ENCODE data around the gene DCUN1D1.

DCUN1D1 gene

GRCh38 chr3:182925944-182926337, 54.4 kb downstream of the DCUN1D1 start:
- DNase-seq = no peak

DNA sequence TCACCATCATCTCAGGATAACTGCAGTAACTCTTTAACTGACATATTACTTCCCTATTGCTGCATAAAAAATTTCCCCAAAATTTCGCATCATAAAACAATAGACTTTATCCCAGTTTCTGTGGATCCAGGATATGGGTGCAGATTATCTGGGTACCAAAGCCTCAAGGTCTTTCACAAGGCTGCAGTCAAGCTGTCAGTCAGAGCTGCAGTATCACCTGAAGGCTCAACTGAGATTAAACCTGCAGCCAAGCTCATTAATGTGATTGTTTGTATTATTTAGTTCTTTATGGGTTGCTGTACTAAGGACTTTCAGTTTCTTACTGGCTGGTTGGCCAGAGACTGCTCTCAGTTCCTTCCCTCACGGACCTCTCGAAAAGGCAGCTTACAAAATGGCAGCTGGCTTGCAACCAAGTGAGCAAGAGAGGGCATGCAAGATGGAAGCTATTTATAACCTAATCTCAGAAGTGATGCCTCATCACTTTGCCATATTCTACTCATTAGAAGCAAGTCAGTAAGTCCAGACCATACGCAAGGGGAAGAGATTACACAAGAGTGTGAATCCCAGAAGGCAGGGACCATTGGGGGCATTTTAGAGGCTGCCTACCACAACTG, 54.9 kb downstream of the DCUN1D1 start:
- no peak for DNase-seq

- no peak for DNase-seq
These were observed 58.5 kb downstream of the DCUN1D1 start for GRCh38 chr3:182921665-182922355.

- DNase-seq = no peak
These were observed 59.7 kb downstream of the DCUN1D1 start for GRCh38 chr3:182920515-182921084.

DNA sequence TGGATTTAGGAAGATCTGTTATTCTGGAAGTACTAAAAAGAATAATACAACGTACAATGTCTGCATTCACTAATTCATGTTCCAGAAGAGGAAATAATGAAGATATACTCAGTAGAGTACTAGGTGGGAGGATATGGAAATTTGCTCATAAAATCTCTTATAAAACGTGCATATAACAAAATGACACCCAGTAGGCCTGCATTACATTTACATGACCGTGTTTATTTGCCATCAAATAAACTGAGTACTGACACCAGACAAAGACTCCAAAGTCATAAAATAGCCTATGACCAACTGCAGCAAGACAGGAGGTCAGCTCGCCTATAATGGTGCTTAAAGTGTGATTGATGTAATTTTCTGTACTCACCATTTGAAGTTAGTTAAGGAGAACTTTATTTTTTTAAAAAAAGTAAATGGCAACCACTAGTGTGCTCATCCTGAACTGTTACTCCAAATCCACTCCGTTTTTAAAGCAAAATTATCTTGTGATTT, 60.4 kb downstream of the DCUN1D1 start:
- DNase-seq = no peak

DNA sequence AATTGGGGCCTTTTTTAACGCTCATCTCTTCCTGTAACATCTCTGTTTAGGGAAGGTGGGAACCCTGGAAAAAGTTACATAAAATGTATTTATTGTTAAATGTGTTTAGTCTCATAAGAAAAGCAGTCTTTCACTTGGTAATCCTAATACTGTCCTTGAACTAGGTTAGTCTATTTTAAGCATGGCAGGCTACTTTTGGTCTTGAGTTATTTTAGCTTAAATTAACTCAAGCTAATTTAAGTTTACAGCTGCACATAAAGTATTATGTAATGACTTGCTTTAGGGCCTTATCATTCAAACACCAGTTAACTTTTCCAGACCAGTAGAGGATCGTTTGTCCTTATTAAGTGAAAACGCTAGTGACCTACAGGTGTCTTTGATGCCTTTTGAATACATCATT, 63.2 kb downstream of the DCUN1D1 start:
- DNase-seq = no peak

DNA sequence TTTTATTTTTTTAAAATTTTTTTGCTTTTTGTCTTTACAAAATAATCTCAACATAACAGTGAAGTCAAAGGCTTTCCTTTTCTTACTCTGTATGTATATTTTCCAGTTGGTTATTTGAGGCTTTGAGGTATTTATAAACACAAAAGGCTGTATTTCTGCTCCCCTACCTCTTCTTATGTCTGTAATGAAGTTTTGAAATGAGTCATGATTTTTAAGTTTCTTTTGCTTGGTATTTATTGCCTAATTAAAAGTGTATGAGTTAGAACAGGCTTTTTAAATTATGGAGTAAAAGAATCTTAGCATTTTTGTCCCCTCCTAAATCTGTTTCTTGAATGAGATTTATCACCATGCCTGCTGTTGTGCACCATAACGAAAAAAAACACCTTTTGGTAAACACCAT, 66.0 kb downstream of the DCUN1D1 start:
- DNase-seq = no peak

DNA sequence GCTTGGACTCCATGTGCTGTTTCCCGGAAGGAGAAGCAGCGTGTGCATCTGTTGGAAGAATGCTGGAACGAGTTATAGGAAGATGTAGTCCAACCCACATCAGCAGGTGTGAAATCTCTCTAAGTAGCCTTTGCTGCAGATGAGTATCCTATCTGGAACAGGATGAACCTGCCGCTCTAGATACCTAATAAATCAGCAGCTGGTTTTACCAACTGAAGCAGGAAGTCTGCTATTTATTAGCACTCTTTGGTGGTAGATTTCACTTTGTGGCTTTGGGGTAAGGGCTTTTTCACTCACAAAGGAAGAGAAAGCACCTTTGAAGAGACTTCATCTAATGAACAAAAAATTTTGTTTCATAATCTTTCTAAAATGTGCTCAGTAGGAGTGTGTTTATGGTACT, 66.4 kb downstream of the DCUN1D1 start:
- DNase-seq = no peak

DNA sequence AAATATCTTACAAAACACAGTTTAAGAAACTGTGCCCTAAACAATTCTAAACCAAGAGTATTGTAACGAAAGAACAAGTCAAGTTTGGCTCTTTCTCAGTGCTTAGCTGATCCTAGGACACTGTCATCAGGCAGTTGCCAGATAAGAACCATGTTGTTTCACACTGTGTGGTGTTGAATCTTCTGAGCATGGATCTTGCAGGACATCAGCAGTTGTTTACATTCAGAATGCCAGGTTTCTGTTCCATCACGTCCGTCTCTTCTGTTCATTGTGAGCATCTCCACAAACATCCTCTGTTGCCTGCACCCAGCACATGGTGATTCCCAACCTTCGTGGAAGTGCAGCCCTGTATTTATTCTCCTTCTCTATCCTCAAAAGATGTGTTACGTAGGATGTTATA, 67.9 kb downstream of the DCUN1D1 start:
- DNase-seq = no peak

DNA sequence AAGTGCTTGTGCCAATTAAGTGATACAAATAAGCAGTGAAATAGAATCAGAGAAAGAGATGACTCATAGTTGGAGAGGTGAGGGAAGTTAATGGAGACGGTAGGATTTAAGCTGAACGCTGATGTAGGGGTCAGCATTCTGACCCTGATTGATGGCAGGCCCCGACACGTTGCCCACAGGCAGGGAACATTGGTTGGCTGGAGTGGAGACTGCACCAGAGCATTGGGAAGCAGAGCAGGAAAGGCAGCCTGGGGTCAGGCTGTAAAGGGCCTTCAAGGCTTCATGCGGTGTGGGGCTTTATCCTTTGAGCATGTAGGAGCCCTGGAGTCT, 68.6 kb downstream of the DCUN1D1 start:
- no peak for DNase-seq

GRCh38 chr3:182910936-182911781, 69.2 kb downstream of the DCUN1D1 start:
- no peak for DNase-seq

DNA sequence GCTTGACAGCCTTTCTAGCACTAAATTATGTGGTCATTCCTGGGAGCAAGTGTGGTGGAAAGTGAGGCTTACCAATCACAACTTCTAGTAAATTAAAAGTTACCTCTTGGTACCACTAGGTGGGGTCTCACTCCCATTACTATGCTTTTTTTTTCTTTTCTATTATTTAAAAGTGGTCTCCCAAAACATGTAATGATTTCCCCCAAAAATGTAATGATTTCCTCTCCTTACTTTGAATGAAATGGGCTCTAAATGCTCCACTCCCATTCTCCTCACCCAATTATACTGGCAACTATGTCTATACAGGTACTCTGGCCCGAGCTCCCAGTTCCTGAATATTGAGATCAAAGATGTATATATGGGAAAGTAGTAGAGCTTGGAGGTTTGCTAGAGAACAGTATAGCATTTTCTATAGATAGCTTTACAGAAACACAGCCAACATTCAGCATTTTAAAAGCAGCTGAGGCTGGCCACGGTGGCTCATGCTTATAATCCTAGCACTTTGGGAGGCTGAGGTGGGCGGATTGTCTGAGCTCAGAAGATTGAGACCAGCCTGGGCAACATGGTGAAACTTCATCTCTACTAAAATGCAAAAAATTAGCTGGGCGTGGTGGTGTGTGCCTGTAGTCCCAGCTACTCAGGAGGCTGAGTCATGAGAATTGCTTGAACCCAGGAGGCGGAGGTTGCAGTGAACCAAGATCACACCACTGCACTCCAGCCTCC, 70.9 kb downstream of the DCUN1D1 start:
- DNase-seq = no peak

DNA sequence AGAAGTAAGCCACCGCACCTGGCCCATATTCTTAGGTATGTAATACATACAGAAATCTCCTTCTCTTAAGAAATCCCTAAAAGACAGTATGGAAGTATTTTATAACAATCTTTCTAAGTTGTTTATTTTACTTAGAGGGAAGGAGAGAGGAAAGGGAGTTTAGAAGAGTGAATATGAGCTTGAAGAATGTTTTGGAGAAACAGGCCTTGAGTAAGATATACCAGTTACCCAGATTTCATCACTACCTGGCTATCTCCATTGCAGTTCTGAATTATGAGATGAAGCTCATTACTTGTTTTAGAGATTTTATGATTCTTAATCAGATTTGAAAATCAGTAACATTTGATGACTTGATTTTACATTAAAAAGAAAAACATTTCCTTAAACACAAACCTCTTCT, 71.9 kb downstream of the DCUN1D1 start:
- DNase-seq = no peak

DNA sequence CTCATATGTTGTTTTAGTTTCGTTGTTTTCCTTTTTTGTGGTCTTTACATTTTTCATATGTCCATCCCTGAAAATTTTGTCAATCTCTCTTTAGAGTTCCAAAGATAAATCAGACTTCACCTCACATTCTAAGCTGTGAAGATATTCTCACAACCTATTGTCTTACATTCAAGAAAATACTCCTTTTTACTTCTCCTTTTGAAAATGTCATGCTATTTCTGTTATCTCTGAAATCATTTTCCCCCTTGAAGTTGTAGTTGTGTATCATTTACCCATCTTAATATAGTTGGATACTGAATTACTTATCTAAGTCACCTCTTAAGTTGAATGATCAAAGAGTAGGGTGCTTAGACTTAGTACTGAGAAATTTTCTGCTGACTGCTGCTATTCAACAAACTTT, 74.3 kb downstream of the DCUN1D1 start:
- no peak for DNase-seq

DNA sequence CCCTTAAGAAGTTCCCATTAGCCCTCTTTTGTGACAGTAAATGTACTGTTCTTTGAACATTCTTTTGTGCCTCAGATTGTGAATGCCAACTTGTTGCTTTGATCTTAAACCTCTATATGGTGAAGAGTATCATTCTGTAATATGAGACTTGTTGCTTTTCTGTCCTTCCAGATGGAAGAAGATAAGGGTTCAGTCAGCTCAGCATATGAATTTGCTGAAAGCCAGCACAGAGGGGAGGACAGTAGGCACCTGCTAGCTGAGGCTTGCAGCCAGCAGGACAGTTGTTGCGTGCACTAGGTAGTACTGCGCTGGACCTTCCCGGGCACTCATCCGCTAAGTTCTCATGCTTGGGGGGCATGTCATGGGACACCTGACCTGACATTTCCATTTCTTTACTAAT, 74.7 kb downstream of the DCUN1D1 start:
- no peak for DNase-seq

DNA sequence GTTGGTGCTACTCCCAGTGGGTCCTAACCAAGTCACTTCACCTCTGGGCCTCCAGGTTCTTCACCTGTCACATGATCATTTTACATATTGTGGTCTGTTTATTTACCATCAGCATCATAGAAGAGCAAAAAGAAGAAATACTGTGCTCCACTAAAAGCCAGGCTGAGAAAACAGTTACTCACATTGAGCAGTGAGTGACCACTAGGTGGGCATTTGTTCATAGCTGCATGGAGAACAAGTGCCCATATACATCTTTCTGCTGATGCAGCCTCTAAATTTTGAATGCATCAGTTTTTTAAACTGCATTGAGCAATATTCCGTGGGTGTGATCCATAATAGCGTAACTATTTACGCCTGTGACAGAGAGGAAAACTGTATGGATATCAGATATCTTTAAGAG, 76.2 kb downstream of the DCUN1D1 start:
- no peak for DNase-seq

- no peak for DNase-seq
These were observed 78.1 kb downstream of the DCUN1D1 start for GRCh38 chr3:182902236-182902635.

DNA sequence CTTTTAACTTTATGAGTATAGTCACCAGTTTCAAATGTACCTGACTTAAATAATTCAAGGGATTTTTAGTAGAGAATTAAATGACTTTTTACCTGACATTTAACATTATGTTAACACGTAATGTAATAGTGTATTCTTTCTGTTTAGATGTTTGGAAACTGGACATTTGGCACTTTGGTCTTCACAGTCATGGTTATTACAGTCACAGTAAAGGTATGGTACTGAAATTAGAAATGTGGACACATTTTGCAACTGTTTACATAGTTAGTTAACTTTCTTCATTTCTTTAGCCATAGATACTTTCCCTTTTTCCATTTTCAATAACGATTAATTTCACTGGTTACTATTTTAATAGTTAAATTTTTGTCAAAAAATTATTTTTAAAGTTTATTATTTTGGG, 83.8 kb downstream of the DCUN1D1 start:
- no peak for DNase-seq

DNA sequence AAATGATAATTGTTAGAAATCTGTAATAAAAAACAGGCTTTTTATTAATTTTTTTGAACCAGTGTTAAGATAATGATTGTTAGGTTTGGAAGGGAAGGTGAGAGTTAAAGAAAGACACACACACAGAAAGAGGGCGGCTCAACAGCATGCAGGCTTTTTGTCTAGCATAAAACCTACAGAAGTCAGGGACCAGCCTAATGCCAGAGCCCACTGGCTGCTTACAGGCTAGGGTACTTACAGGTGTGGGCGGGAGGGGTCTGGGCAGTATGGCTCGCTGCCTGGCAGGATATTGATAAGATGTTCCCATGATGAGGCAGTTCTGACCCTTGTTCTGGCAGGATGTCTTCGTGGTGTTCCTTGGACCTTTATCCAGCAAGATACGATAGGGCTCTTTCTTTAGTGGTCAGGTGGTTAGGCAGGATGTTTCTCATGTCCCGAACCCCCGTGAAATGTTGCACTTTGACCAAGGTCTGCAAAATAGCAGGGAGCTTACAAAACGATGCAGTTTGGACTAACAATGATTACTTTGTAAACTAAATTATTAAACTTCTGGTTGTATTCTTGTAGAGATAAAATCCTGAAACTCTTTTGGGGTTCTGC, 84.7 kb downstream of the DCUN1D1 start:
- no peak for DNase-seq

GRCh38 chr3:182892226-182892625, 88.1 kb downstream of the DCUN1D1 start:
- DNase-seq = no peak

GRCh38 chr3:182891364-182891763, 89.0 kb downstream of the DCUN1D1 start:
- no peak for DNase-seq

- no peak for DNase-seq
These were observed 90.2 kb downstream of the DCUN1D1 start for GRCh38 chr3:182889948-182890629.
